Activated CD8-positive, alpha-beta memory T cell treated with anti-CD3 and anti-CD28 coated beads for 48 hours (primary cell): ENCODE measurements around the gene POGK.
"Not testable (repeated sequence)": the region's sequence is repeated elsewhere in the genome, so short reads cannot be mapped to it uniquely, and the experiment has no call there.

Experiments
- DNase-seq, 3 experiments: peaks; one replicate each; pipeline ENCODE4 v3.0.0-alpha.2; 2020; ENCODE audit warnings: low read depth in 2 of 3, low spot score in 2 of 3

POGK gene

GRCh38 chr1:166852918-166853317 is 13.6 kb downstream of the POGK start:
- DNase-seq: no peak

DNA sequence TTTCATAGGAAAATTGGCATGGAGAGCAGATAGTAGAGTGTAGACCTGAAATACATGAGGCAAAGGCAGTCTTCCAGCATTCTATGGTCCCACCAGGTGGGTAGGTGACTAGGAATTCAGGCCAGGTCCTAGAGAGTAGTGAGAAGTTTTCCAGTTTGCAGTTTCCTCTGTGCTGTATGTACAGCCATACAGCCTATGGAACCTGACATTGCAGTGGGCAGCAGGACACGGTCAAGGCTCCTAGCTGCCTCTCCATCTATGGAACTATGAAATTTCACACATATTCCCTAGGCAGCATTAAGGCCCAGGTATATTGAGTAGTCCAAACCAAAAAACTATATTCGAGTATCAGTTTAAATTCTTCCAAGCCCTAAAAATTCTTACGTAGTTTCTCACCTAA is 16.3 kb downstream of the POGK start:
- DNase-seq: no peak

GRCh38 chr1:166857995-166858394 is 18.7 kb downstream of the POGK start:
- no peak for DNase-seq

DNA sequence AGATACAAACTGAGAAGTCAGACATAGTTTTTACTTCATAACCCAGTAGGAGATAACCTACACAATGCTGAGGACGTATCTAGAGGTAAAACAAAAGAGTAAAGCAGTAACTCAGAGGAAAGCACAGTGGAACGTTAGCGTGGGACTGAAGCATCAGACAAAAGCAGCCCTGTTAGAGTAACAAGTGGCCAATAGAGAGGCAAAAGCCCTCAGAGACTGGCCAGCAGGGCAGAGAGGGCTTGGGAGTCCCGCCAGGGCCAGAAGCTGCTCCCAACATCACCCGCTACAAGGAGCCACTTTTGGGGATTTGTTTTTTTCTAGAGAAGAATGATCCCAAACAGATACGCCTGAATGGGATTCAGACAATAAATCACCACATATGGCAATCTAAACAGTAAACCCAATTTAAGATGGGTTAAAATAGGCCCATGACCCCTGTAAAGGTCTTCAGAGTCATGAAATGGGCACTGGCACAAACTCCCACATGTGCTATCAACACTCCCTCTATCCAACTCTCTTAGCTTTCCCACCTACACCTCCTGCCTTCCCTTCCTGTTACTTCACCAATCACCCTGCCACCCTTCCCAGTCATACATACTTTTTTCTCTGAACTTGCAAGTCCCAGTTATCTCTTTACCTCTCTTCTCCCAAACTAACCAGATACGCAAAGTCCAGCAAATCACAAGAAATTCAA is 19.6 kb downstream of the POGK start:
- no peak for DNase-seq

GRCh38 chr1:166859597-166859996 is 20.3 kb downstream of the POGK start:
- no peak for DNase-seq

- DNase-seq: no peak
These were observed 26.7 kb downstream of the POGK start for GRCh38 chr1:166865926-166866325.

- DNase-seq: no peak
These were observed 29.4 kb downstream of the POGK start for GRCh38 chr1:166868639-166869038.

DNA sequence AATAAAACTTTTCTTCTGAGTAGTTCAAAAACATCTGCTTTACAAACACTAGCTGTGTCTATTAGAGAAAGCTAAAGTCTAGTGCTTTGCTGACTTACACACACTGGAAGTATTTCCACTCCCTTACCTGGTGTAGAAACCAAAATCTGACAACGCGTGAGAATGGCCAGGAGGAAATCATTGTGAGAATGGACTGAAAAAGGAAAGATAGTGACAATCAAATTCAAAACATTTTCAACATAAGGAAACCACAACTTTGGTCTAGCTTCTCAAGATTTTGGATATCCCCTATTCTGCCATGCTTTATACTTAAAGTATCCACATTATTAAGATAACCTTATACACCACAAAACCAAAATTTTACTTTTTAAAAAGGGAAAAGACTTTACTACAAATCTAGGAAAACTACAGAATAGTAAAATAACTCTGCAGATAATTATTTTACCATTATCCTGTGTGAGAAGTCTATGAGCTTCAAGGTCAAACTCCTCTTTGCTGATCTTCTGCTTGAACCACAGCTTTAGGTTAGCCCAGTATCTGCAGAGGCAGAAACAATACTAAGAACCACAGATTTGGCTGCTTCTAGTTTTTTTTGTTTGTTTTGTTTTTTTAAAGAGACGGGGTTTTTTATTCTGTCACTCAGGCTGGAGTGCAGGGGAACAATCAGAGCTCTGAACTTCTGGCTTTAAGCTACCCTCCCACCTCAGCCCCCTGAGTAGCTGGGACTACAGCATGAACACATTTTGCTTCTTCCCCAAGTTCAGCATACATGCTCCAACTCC is 30.2 kb downstream of the POGK start:
- DNase-seq: no peak

GRCh38 chr1:166870584-166870983 is 31.3 kb downstream of the POGK start:
- DNase-seq: no peak

GRCh38 chr1:166874464-166874863 is 35.2 kb downstream of the POGK start:
- DNase-seq: no peak

- DNase-seq: no peak
These were observed 36.0 kb downstream of the POGK start for GRCh38 chr1:166875302-166875733.

DNA sequence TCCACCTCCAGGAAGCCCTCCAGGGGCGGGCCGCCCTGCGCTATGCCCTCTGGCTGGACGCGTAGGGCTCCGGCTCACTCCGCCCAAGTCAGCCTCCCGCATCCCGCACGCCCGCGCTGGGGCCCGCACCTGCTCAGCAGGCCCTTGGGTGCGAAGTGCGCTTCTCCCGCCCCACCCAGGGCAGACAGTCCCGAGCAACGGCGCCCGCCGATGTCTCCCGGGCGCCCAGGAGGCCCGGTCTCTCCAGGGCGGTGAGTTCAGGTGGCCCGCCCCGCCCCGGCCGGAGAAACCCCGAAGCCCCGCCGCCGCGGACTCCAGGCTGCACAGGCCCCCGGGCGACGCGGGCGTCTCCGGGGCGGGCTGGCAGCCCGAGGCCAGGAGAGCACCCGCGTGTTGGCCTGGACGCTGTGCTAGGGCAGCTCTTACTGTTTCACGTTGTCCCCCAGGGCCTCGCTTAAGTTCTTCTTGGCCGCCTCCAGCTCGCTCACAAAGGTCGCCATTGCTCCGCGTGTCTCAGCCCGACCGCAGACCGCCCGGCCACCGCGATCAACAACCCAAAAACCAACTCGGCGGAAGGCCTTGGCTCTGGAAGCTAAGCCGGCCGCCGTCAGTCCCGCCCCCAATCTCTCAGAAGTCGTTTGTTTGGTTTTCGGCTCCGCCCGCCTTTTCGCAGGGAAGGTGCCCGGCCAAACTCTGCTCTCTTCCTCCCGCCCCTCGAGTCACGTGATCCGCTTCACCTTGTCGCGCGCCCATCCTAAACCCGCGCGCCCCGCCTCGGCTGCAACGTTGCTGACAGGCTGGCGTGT is 36.7 kb downstream of the POGK start, which contains the start of gene TADA1:
Gene TADA1, minus strand, starts transcription at position 531 of the 806 bp plus-strand sequence. Its CDS starts 31 bp downstream, at position 500.
- DNase-seq: peak; percentile 87 to 93 (median 90)

GRCh38 chr1:166876540-166876838 is 37.2 kb downstream of the POGK start:
- DNase-seq: no peak

DNA sequence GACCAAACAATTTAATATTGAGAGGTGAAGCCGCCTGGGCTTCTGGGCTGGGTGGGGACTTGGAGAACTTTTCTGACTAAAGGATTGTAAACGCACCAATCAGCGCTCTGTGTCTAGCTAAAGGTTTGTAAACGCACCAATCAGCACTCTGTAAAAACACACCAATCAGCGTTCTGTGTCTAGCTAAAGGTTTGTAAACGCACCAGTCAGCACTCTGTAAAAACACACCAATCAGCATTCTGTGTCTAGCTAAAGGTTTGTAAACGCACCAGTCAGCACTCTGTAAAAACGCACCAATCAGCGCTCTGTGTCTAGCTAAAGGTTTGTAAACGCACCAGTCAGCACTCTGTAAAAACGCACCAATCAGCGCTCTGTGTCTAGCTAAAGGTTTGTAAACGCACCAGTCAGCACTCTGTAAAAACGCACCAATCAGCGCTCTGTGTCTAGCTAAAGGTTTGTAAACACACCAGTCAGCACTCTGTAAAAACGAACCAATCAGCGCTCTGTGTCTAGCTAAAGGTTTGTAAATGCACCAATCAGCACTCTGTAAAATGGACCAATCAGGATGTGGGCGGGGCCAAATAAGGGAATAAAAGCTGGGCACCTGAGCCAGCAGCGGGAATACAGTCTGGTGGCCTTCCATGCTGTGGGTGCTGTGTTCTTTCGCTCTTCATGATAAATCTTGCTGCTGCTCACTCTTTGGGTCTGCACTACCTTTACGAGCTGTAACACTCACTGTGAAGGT is 39.1 kb downstream of the POGK start:
- DNase-seq: not testable (repeated sequence)

DNA sequence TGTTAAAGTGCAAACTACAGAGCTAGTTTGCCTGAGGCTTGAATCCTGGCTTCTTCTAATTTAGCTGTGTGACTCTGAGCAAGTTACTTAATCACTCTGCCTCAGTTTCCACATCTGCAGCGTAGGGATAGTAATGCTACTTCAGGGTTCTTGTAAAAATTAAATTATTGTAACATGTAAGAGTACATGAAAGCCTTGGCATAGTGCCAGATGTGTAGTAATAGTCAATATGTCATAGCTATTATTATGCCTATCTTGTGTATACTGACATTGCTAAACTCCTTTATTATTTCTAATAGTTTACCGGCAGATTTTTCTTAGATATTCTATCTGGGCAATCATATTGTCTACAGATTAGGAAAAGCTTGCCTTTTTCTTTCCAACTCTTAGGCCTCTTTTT is 43.6 kb downstream of the POGK start:
- no peak for DNase-seq

- peak in 1 of 3 experiments; percentile 25 for DNase-seq
These were observed 44.9 kb downstream of the POGK start for GRCh38 chr1:166884040-166884642.

DNA sequence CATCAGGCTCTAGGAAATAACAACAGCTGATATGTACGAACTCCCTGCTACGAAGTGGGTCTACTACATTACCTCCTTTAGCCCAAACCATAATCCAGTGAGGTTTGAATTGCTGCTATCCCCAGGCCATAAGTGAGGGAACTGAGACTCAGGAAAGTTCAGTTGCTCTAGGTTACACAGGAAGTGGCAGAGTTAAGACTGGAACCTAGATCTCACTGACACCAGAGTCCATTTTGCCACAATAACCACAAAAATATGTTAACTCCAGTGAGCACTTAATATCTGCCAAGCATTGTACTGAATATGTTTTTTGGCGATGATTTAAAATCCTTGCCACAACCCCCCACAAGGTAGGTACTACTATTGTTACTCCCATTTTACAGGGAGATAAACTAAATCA is 45.7 kb downstream of the POGK start:
- no peak for DNase-seq

GRCh38 chr1:166888373-166889111 is 49.3 kb downstream of the POGK start:
- no peak for DNase-seq

DNA sequence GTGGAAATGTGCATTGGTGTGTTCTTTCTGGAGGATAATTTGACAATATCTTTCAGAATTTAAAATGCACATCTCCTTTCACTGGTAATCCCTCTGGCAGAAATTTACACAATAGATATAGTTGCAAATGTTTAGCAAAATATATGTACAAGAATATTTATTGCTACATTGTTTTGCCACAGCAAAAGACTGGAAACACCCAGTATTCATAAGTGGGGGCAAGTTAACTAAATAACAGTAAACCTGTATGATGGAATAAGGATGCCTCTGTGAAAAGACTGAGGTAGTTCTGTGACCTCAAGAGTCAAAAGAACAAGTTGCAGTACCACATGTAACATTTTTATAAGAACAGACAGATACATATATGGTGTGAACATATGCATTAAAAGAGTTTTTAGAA is 50.5 kb downstream of the POGK start:
- no peak for DNase-seq

GRCh38 chr1:166895766-166896165 is 56.5 kb downstream of the POGK start:
- DNase-seq: no peak
